Fibroblast of skin of right biceps (primary cell): ENCODE measurements around the gene PLOD3.
A peak's percentile ranks its signal among the peaks of the same experiment; 100 is the strongest.

ENCODE experiments used
- DNase-seq: peaks from one replicate; pipeline ENCODE4 v3.0.0-alpha.2; 2013

The PLOD3 gene

DNA sequence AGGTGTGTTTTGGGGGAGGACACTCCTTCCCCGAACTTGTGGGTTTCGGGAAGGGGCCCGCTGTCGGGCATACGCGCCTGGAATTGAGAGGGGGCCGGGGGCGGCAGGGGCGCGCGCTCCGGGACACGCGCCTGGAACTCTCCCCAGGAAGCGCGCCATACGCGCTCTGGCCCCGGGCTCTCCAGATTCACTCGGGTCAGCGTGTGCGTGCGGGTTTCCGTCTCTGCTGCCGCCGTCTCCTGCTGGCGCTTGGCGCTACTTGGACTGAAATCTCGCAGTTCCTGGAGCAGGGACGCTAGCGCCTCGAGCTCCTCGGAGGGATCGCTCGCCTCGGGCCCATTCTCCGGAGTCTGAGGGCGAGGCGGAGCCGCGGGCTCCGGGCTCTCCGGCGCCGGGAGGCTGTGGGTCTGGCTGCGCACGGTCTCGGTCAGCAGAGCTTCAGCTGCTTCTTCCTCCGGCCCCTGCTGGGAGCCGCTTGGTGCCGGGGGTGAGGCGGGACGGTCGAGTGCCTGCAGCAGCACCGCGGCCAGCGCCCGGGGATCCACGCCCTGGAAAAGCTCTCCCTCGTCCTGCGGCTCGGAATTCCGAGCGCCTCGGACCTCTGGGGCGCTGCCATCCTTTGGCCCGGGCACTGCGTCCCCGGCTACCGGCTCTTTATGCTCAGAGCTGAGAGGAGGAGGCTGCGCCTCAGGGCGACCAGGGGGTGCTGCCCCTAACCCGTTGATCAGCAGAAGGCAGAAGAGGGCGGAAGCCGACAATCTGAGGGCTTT, 53.1 kb downstream of the PLOD3 start:
- DNase-seq: peak; percentile 56

DNA sequence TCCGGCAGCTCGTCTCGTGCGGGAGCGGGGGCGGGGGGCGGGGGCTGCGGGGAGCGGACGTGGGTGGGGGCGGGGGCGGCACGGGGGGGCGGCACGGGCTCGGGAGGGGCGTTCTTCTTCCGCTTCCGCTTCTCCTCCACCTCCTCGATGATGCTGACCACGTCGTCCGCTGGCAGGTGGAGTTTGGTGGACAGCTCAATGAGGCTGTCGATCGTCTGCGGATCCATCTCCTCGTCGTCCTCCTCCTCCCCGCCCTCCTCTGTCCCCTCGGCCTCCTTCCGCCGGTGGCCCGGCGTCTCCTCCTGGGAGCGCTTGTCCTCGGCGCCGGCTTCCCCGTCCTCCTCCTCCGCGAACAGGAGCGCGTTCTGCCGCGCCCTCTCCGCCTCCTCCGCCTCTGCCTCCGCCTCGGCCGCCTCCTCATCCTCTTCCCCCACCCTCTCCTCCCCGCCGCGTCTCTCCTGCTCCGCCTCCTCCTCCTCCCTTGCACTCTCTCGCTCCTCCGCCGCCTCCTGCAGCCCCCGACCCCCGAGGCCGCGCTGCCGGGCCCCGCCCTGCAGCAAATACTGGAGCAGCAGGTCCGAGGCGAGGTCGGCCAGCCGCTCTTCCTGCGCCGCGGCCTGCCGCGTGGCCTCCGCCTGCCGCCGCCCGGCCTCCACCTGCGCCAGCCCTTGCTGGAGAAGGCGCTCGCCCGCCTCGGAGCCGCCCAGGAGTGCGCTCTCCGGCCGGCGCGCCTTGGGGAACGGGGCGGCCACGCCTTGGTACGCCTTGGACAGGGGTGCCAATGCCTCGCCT, 53.9 kb downstream of the PLOD3 start:
- DNase-seq: no peak

DNA sequence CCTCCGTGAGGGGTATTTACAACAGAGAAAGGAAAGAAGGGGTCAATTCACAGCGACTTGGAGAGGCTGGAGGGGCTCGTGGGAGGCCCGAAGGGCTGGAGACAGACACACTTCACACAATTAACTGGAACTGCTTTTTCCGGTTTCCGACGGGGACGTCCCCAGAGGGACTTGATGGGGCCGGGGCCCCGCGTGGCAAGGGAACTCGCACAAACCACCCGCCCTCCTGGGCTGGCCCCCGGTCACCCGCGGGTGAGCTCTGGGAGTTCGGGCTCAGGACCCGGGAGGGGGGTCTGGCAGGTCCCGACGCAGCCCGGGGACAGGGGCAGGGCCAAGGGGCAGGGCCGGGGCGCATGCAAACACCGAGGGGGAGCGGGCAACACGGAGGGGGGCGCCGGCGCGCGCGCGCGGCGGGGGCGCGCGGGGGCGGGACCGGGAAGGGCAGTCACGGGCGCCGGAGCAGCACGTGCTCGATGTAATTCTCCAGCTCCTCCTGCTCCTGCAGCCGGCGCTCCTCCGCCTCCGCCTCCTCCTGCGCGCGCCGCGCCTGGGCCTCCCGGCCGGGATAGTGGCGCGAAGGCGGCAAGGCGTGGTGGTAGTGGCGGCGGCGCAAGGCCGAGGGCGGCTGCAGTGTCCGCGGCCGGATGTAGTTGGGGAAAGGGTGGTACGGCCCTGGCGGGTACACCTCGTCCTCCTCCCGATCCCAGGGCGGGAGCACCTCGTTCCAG, 54.7 kb downstream of the PLOD3 start:
- peak; percentile 61 for DNase-seq

DNA sequence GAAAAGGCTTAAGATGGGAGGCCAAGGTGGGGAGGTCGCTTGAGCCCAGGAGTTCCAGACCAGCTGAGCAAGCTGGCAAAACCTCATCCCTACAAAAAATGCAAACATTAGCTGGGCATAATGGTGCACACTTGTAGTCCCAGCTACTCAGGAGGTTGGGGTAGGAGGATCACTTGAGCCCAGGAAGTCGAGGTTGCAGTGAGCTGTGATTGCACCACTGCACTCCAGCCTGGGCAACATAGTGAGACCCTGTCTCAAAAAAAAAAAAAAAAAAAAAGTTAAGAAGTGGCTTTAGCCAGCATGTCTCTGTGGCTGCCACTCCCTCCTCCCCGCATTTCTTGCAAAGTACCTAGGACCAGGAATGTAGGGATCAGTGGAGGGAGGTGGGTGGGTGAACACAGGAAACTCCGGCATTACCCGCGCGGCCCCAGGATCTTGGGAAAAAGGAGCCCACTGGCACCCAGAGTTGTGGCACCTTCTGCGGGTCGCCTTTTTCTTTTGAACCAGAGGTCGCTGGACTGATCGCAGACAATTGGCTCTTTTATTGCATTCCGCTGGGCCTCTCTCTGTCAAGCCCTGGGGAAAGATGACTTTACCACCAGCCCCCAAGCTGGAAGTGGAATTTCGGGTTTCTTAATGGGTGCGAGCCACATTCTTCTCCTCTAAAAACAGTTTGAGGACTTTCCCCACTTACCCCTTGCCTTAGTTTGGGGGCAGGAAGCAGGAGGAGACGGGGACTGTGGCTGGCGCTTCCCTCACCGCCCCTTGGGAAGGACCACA, 55.5 kb downstream of the PLOD3 start:
- no peak for DNase-seq

DNA sequence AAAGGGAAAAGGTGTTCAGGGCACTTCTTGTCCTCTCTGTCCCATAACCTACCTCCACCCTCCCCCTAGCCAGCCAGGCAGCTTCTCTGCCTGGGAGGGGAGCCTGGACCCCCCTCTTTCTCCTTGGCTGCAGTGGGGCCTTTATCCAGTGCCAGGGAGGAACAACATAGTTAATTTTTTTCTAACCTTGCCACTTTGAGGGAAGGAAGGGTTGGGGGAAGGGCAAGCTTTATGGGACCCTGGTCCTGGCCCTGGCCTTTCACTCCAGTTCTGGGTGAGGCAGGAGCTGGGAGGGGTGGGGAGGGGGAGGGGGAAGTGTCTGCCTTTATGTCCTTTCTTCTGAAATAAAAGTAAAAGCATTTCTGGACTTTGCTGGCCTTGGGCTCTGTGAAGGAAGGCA, 56.5 kb downstream of the PLOD3 start:
- DNase-seq: no peak

DNA sequence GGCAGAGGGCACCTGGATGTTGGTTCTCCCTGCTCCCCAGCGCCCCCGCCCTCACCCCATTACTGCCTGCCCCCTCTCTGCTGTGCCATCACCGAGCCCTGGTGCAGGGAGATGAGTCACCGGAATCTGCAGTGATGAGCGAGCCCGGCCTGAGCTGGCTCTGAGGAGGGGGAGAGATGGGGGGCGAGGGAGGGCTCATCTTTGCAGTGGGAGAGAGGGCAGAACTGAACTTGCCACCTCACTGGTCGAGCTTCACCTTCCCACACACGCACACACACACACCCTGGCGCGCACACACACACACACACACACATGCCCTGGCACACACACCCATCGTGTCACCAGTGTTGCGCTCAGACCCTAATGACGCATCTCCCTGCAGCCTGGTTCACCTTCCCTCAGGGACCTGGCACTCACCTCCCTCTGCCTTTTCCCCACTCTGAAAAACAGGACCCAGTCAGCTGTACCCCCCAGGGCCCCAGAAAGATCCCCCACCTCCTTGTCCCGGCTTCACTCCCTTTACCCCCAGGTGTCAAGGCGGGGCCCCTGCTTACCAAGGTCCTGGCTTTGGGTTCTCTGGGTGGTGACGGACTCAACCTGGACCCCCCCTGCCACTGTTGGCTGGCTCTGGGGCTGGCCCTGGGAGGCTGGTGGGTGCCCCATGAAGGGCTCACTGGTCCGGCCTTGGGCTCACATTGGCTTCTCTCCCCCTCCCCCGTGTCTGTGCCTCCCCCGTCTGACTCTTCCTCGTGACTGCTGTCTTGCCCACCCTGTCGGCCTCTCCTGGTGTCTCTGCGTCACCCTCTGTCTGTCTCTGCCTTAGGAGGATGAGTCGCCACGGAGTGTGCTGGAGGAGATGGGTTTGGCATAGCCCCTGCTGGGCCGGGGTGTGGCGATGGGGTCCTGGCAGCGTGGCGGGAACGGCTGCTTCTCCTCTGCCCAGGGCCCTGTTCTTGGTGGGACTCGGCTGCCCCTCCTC, 57.4 kb downstream of the PLOD3 start:
- peak; percentile 61 for DNase-seq

DNA sequence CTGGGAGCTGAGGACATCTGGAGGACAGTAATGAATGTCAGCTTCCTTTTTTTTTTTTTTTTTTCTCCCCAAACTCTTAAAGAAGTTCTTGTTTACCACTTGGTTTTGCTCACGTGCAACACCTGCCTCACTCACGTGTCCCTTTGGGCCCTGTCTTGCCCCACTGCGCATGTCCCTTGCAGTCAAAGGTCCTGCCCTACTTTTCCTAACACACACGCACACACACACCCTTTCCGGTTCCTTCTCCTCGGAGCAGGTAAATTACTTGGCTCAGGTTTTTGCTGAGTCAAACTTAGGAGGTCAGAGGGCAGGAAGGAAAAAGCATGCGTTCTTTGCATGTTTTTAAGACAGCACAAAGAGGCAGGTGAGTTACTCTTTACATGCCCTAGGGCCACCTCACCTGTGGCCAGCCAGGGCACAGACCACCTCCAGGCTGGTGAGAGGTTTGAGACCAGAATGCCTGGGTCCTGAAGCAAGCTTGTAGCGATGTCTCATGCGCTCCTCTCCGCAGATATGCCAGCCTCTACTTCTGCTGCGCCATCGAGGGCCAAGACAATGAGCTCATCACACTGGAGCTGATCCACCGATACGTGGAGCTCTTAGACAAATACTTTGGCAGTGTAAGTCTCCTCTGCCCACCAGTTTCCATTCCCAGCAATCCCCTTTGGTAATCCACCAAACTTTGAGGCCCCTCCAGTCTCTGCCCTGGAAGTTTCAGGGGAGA, 60.4 kb downstream of the PLOD3 start:
- no peak for DNase-seq

DNA sequence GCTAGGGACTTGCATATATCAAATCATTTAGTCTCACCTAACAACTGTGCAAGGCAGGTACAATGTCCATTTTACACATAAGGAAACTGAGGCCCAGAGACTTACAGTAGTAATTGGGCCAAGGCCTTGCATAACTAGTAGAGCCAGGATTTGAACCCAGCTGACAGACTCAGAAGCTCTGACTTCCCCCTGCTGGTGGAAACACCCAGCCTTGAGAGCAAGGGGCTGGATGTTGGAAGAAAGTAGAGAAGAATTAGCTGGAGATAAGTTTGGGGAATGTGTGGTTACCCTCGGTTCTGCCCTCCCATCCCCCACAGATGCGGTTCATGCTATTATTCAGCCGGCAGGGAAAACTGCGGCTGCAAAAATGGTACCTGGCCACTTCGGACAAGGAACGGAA, 61.1 kb downstream of the PLOD3 start:
- DNase-seq: no peak
